K562 (cell line): ENCODE data around the gene SUFU. TPM values are rescaled to one million over a fixed set of nuclear protein-coding genes. Genes with fewer than 3 reads are reported as not detected.

Experiments used
- ATAC-seq: fragments of 200-7000 bp; cut with Tn5 transposase; 3 replicates; pipeline ENCODE4 v1.9.1; 2020; ENCODE audit warnings: moderate library complexity
- BruUV-seq: library from RNA; stranded (reverse); fragments of 400-500 nt; replicated peaks from 2 replicates; lab custom pipeline; 2021; lab: Mats Ljungman, UMichigan
- CTCF ChIA-PET: fragments of 300-600 bp; formaldehyde crosslinking; extraction: SDS; loops from one replicate; lab custom pipeline; 2021; ENCODE audit warnings: low intra/inter-chr PET ratio; lab: Yijun Ruan, JAX
- POLR2A ChIA-PET: fragments of 300-600, 350-650 bp; sonication (Branson Sonifier 250); formaldehyde crosslinking; extraction: SDS; loops from one replicate; lab custom pipeline; 2021; ENCODE audit warnings: antibody characterized with exemption, inconsistent platforms; lab: Yijun Ruan, JAX
- DNase-seq, 4 experiments: peaks; one replicate each; pipeline versions ENCODE4 v3.0.0 to v3.0.0-alpha.2; 2011 to 2018; ENCODE audit warnings: low spot score in 3 of 4, mixed read lengths in 3 of 4; ENCODE audit errors: extremely low read depth in 1 of 4
- FAIRE-seq: peaks from 2 replicates; lab custom pipeline; 2011; peaks lifted over from hg19 to GRCh38; lab: Jason Lieb, UNC
- H2AFZ ChIP-seq: 2 replicates; pipeline ENCODE4 v1.6.0; 2011; ENCODE audit warnings: low read depth, low read length, control low read depth, inconsistent platforms
- H3K27ac ChIP-seq: fragments of 200-600 bp; 3 replicates; pipeline ENCODE4 v1.8.0; 2011; ENCODE audit warnings: low read depth, mild to moderate bottlenecking, control low read depth, inconsistent platforms, low read length, moderate library complexity, mixed read lengths; ENCODE audit errors: extremely low read depth
- H3K27me3 ChIP-seq, 2 experiments: fragments of 300-600 bp in 1 of 2; 2 replicates in 1 of 2; 3 replicates in 1 of 2; pipeline versions ENCODE4 v1.6.0 to v1.8.0; 2011; ENCODE audit warnings: inconsistent platforms in 2 of 2, low read length in 2 of 2, mild to moderate bottlenecking in 1 of 2, mixed read lengths in 1 of 2, moderate library complexity in 1 of 2; ENCODE audit not compliant: control insufficient read depth in 2 of 2, insufficient read depth in 2 of 2
- H3K36me3 ChIP-seq: fragments of 300-600 bp; 3 replicates; pipeline ENCODE4 v1.8.0; 2011; ENCODE audit warnings: mild to moderate bottlenecking, low read length, inconsistent platforms; ENCODE audit not compliant: control insufficient read depth, insufficient read depth
- H3K4me1 ChIP-seq, 2 experiments: fragments of 200-600 bp in 1 of 2; replicated peaks in 1 of 2; 2 replicates in 1 of 2; 3 replicates in 1 of 2; pipeline versions ENCODE4 v1.5.1 to v1.8.0; 2011; ENCODE audit warnings: inconsistent platforms in 2 of 2, low read length in 2 of 2, mild to moderate bottlenecking in 1 of 2, mixed read lengths in 1 of 2, moderate library complexity in 1 of 2; ENCODE audit not compliant: control insufficient read depth in 2 of 2, insufficient read depth in 2 of 2
- H3K4me2 ChIP-seq: 2 replicates; pipeline ENCODE4 v1.6.1; 2011; ENCODE audit warnings: low read length, control low read depth, inconsistent platforms, mixed read lengths; ENCODE audit not compliant: insufficient read depth
- H3K4me3 ChIP-seq: fragments of 200-600 bp; sonication (generic), shearing (Covaris generic); 2 replicates; pipeline ENCODE4 v1.5.1; 2016; ENCODE audit warnings: control low read depth, inconsistent platforms
- H3K79me2 ChIP-seq: fragments of 200-600 bp; 3 replicates; pipeline ENCODE4 v1.8.0; 2011; ENCODE audit warnings: low read length, inconsistent platforms; ENCODE audit not compliant: control insufficient read depth, insufficient read depth
- H3K9ac ChIP-seq, 2 experiments: 2 replicates each; pipeline versions ENCODE4 v1.6.0 to v1.6.1; 2011; ENCODE audit warnings: low read depth in 2 of 2, low read length in 2 of 2, control low read depth in 1 of 2, inconsistent platforms in 1 of 2, mild to moderate bottlenecking in 1 of 2, mixed read lengths in 1 of 2; ENCODE audit not compliant: insufficient read depth in 1 of 2
- H3K9me1 ChIP-seq: one replicate; pipeline ENCODE4 v1.6.0; 2011; ENCODE audit warnings: inconsistent platforms, mild to moderate bottlenecking, low read length, moderate library complexity; ENCODE audit not compliant: control insufficient read depth, insufficient read depth
- H3K9me3 ChIP-seq: replicated peaks from 2 replicates; pipeline ENCODE4 v1.5.1; 2011; ENCODE audit warnings: low read depth, low read length, inconsistent platforms; ENCODE audit not compliant: control insufficient read depth, insufficient read depth
- H4K20me1 ChIP-seq: replicated peaks from 2 replicates; pipeline ENCODE4 v1.6.1; 2011; ENCODE audit warnings: low read length, inconsistent platforms, mixed read lengths; ENCODE audit not compliant: control insufficient read depth, insufficient read depth
- IRF9 ChIP-seq: fragments of 450-650 bp; IDR thresholded peaks from 2 replicates; pipeline ENCODE4 v1.6.1; 2016; ENCODE audit warnings: missing biosample characterization, missing genetic modification characterization
- MTA2 ChIP-seq: fragments of 450-650 bp; IDR thresholded peaks from 2 replicates; pipeline ENCODE4 v1.6.1; 2016; ENCODE audit warnings: low read depth
- PHF20 ChIP-seq: fragments of 450-650 bp; IDR thresholded peaks from 2 replicates; pipeline ENCODE4 v1.6.1; 2018; ENCODE audit not compliant: partially characterized antibody
- SRF ChIP-seq, 2 experiments: fragments of 250-450, 450-650 bp in 1 of 2; sonication (Bioruptor Pico) in 1 of 2; sonication (generic) in 1 of 2; formaldehyde crosslinking; IDR thresholded peaks; 2 replicates each; pipeline versions ENCODE4 v1.5.0 to v1.5.1; 2020 to 2022; ENCODE audit warnings: mild to moderate bottlenecking in 1 of 2, missing genetic modification reagents in 1 of 2
- ZNF274 ChIP-seq: IDR thresholded peaks from 2 replicates; pipeline ENCODE4 v1.6.1; 2011; ENCODE audit warnings: low read depth, mild to moderate bottlenecking, low read length, moderate library complexity, borderline replicate concordance
- ZNF408 ChIP-seq: fragments of 250-450 bp; sonication (Bioruptor Pico); IDR thresholded peaks from 2 replicates; pipeline ENCODE4 v1.4.0; 2020; ENCODE audit warnings: low read depth, mild to moderate bottlenecking, moderate library complexity
- ZNF76 ChIP-seq: fragments of 250-450 bp; sonication (Bioruptor Pico); IDR thresholded peaks from 2 replicates; pipeline ENCODE4 v1.4.0; 2020; ENCODE audit warnings: mild to moderate bottlenecking, moderate library complexity, borderline replicate concordance
- WGBS: fragments of 100-300 bp; shearing (Covaris generic); methylation state at CpG from one replicate; pipeline ENCODE4 v1.1.6; 2016; ENCODE audit warnings: low coverage, mixed read lengths; ENCODE audit not compliant: insufficient coverage; ENCODE audit errors: missing lambda C conversion rate; 5-methylcytosine and 5-hydroxymethylcytosine counted together
- in situ Hi-C: fragments of 300-500 bp; cut with MboI; formaldehyde crosslinking; loops from 4 replicates; pipeline ENCODE4 v1.15.0; 2018; ENCODE audit warnings: inconsistent platforms, mixed read lengths
- intact Hi-C: fragments of 100-400 bp; cut with micrococcal nuclease; formaldehyde crosslinking; loops from 2 replicates; pipeline ENCODE4 v1.14.2; 2022
- polyA plus RNA-seq, 8 experiments: library from polyadenylated mRNA; depleted of rRNA in 4 of 8; stranded (reverse) in 5 of 8; unstranded in 3 of 8; fragments of >200 nt; fragmentation: Nextera tagmentation in 2 of 8; fragmentation: Illumina TruSeq in 1 of 8; extraction: Ambion mirVana in 2 of 8; extraction: Trizol in 1 of 8; gene quantifications; 2 replicates each; pipeline versions ENCODE4 v1.2.1 to v1.2.3, GENCODE V29; 2011 to 2014; ENCODE audit warnings: inconsistent platforms in 1 of 8, missing spikeins in 1 of 8
- total RNA-seq, 7 experiments: library from RNA; depleted of rRNA in 6 of 7; stranded (reverse); fragments of >200 nt in 6 of 7; fragmentation: Illumina TruSeq in 2 of 7; extraction: Trizol in 2 of 7; gene quantifications; 2 replicates each; pipeline versions ENCODE4 v1.2.1 to v1.2.3, GENCODE V29; 2011 to 2021; ENCODE audit warnings: low replicate concordance in 1 of 7

The SUFU gene
- total and polyA plus RNA-seq, 9 of the 15 experiments (the other 6 are each of a cell fraction or from before 2014, with no cell fraction given): 0.59 to 6.3 (median 0.82) TPM

GRCh38 chr10:102465466-102465865 lies 38.3 kb upstream of the SUFU start:
- TF ChIP-seq IRF9 (tag) (no peak), ZNF76 (CRISPR knock-in tag) (no peak), MTA2 (no peak), PHF20 (no peak), ZNF408 (CRISPR knock-in tag) (no peak), SRF (CRISPR knock-in tag; IDR thresholded peaks at IDR 0.05) (no peak), ZNF274 (no peak)
- CTCF ChIA-PET: no interaction called here
- no peak overlapping the region for H3K27ac ChIP-seq
- H3K27me3 ChIP-seq: no peaks in the 10 kb centered on the region
- H3K79me2 ChIP-seq: no peaks in the 10 kb centered on the region
- 57% methylated on average over 2 of the region's 3 CpGs for WGBS
- in situ Hi-C loops (no loop called here), intact Hi-C loops (no loop called here)
- no peaks in the 10 kb centered on the region for H3K9me1 ChIP-seq
- no peak overlapping the region for H2AFZ ChIP-seq
- POLR2A ChIA-PET: interaction anchor here (0.8 to 1.2 kb wide), 3 partner anchors 14 to 24 kb away, joined by 3 to 4 read pairs (median 4); partner anchors contain the start of gene C10orf95
- H3K4me3 ChIP-seq: no peak overlapping the region
- no peak overlapping the region for H3K9ac ChIP-seq
- H3K4me2 ChIP-seq: no peak overlapping the region
- H3K9me3 ChIP-seq: no peaks in the 10 kb centered on the region
- DNase-seq (no peak), FAIRE-seq (no peak), ATAC-seq (no peak)
- H3K4me1 ChIP-seq: peaks cover 23 to 40% of the 10 kb centered on the region in 2 experiments
- BruUV-seq: no TSS peak
- H3K36me3 ChIP-seq: no peaks in the 10 kb centered on the region
- H4K20me1 ChIP-seq: no peaks in the 10 kb centered on the region
